ENCODE measurements around the gene ABRAXAS1.

Gene ABRAXAS1

GRCh38 chr4:83490876-83491450, 6.1 kb upstream of the ABRAXAS1 start:
- Mint-ChIP-seq H3K4me1 (ENCODE audit: low read depth in 2 of 2) (no peaks in the 10 kb centered on the region), H3K4me3 (no peak overlapping the region), H3K27me3 (no peaks in the 10 kb centered on the region), H3K9me3 (no peaks in the 10 kb centered on the region), H3K36me3 (ENCODE audit: insufficient read depth) (no peaks in the 10 kb centered on the region), H3K27ac (no peak overlapping the region)
- ATAC-seq (replicated peaks) (peak; percentile 71), DNase-seq (peak in 1 of 3 experiments; percentile 21)

GRCh38 chr4:83489711-83490326, 4.9 kb upstream of the ABRAXAS1 start:
- Mint-ChIP-seq H3K4me3 (no peak overlapping the region), H3K9me3 (no peaks in the 10 kb centered on the region), H3K27me3 (no peaks in the 10 kb centered on the region), H3K4me1 (ENCODE audit: low read depth in 2 of 2) (peaks cover 2 to 6% of the 10 kb centered on the region in 2 donors), H3K36me3 (ENCODE audit: insufficient read depth) (no peaks in the 10 kb centered on the region), H3K27ac (no peak overlapping the region)
- no peak for ATAC-seq (replicated peaks)
- DNase-seq, result no peak

- Mint-ChIP-seq H3K4me3 (no peak overlapping the region), H3K9me3 (no peaks in the 10 kb centered on the region), H3K27ac (peak overlapping the region in 1 of 2 donors; percentile 45), H3K4me1 (ENCODE audit: low read depth in 2 of 2) (peaks cover 12 to 18% of the 10 kb centered on the region in 2 donors), H3K27me3 (no peaks in the 10 kb centered on the region), H3K36me3 (ENCODE audit: insufficient read depth) (peaks cover 4% of the 10 kb centered on the region)
- ATAC-seq (replicated peaks) (no peak), DNase-seq (no peak)
Observed at GRCh38 chr4:83486457-83487129, 1.7 kb upstream of the ABRAXAS1 start.

GRCh38 chr4:83473966-83474365, 10.9 kb downstream of the ABRAXAS1 start:
- Mint-ChIP-seq H3K27ac (peak overlapping the region; percentile 10 to 89), H3K4me1 (ENCODE audit: low read depth in 2 of 2) (peaks cover 5% of the 10 kb centered on the region in 2 donors), H3K4me3 (no peak overlapping the region), H3K9me3 (no peaks in the 10 kb centered on the region), H3K27me3 (no peaks in the 10 kb centered on the region), H3K36me3 (ENCODE audit: insufficient read depth) (peaks cover 40% of the 10 kb centered on the region)
- no peak for DNase-seq
- ATAC-seq (replicated peaks), result no peak

GRCh38 chr4:83473423-83473822, 11.5 kb downstream of the ABRAXAS1 start:
- no peak for ATAC-seq (replicated peaks)
- peak overlapping the region in 1 of 2 donors; percentile 28 for H3K27ac Mint-ChIP-seq
- peaks cover 5% of the 10 kb centered on the region in 2 donors for H3K4me1 Mint-ChIP-seq (ENCODE audit: low read depth in 2 of 2)
- H3K9me3 Mint-ChIP-seq, result no peaks in the 10 kb centered on the region
- H3K36me3 Mint-ChIP-seq (ENCODE audit: insufficient read depth), result peaks cover 40% of the 10 kb centered on the region
- no peak for DNase-seq
- no peak overlapping the region for H3K4me3 Mint-ChIP-seq
- no peaks in the 10 kb centered on the region for H3K27me3 Mint-ChIP-seq

- peaks cover 19 to 32% of the 10 kb centered on the region in 2 donors for H3K4me1 Mint-ChIP-seq (ENCODE audit: low read depth in 2 of 2)
Observed at GRCh38 chr4:83456184-83456501, 28.8 kb downstream of the ABRAXAS1 start.

GRCh38 chr4:83455281-83456183, 29.4 kb downstream of the ABRAXAS1 start, which contains the start of the genes HELQ and MRPS18C:
TSS of gene HELQ (minus strand) at chr4:83455823. CDS start at chr4:83455693, 130 bp downstream.
TSS of gene MRPS18C (plus strand) at chr4:83456058. CDS start at chr4:83456078, 20 bp downstream.
- H3K4me3 Mint-ChIP-seq, result peak within 1 kb of the TSS; percentile 99 to 100
- H3K27me3 Mint-ChIP-seq, result no peaks in the 10 kb centered on the region
- peak within 1 kb of the TSS; percentile 100 for H3K27ac Mint-ChIP-seq
- peak; percentile 91 to 94 (median 92) for DNase-seq
- H3K36me3 Mint-ChIP-seq (ENCODE audit: insufficient read depth), result peaks cover 62% of the 10 kb centered on the region
- peaks cover 19 to 32% of the 10 kb centered on the region in 2 donors for H3K4me1 Mint-ChIP-seq (ENCODE audit: low read depth in 2 of 2)
- no peaks in the 10 kb centered on the region for H3K9me3 Mint-ChIP-seq
- ATAC-seq (replicated peaks), result peak; percentile 84

More at GRCh38 chr4:83456184-83456501, 28.8 kb downstream of the ABRAXAS1 start:
- Mint-ChIP-seq H3K27ac (peak overlapping the region; percentile 100), H3K4me3 (peak overlapping the region; percentile 99 to 100), H3K27me3 (no peaks in the 10 kb centered on the region), H3K36me3 (ENCODE audit: insufficient read depth) (peaks cover 67% of the 10 kb centered on the region), H3K9me3 (no peaks in the 10 kb centered on the region)
- ATAC-seq (replicated peaks) (no peak), DNase-seq (no peak)

GRCh38 chr4:83454686-83455085, 30.2 kb downstream of the ABRAXAS1 start:
- ATAC-seq (replicated peaks) (no peak), DNase-seq (no peak)
- Mint-ChIP-seq H3K4me3 (peak overlapping the region; percentile 99 to 100), H3K9me3 (no peaks in the 10 kb centered on the region), H3K27ac (peak overlapping the region; percentile 100), H3K27me3 (no peaks in the 10 kb centered on the region), H3K36me3 (ENCODE audit: insufficient read depth) (peaks cover 57% of the 10 kb centered on the region), H3K4me1 (ENCODE audit: low read depth in 2 of 2) (peaks cover 21 to 32% of the 10 kb centered on the region in 2 donors)

- Mint-ChIP-seq H3K27me3 (no peaks in the 10 kb centered on the region), H3K27ac (peak overlapping the region in 1 of 2 donors; percentile 51), H3K4me3 (no peak overlapping the region), H3K9me3 (no peaks in the 10 kb centered on the region), H3K36me3 (ENCODE audit: insufficient read depth) (peaks cover 36% of the 10 kb centered on the region), H3K4me1 (ENCODE audit: low read depth in 2 of 2) (peaks cover 9 to 13% of the 10 kb centered on the region in 2 donors)
- ATAC-seq (replicated peaks) (no peak), DNase-seq (no peak)
Observed at GRCh38 chr4:83449009-83449408, 35.9 kb downstream of the ABRAXAS1 start.

- ATAC-seq (replicated peaks), result no peak
- Mint-ChIP-seq H3K4me1 (ENCODE audit: low read depth in 2 of 2) (peaks cover 0 to 5% of the 10 kb centered on the region in 2 donors), H3K4me3 (no peak overlapping the region), H3K36me3 (ENCODE audit: insufficient read depth) (peaks cover 58% of the 10 kb centered on the region), H3K9me3 (no peaks in the 10 kb centered on the region), H3K27me3 (no peaks in the 10 kb centered on the region), H3K27ac (no peak overlapping the region)
- no peak for DNase-seq
Observed at GRCh38 chr4:83440899-83441298, 44.0 kb downstream of the ABRAXAS1 start.

- Mint-ChIP-seq H3K36me3 (ENCODE audit: insufficient read depth) (peaks cover 61% of the 10 kb centered on the region), H3K4me3 (no peak overlapping the region), H3K4me1 (ENCODE audit: low read depth in 2 of 2) (peaks cover 0 to 5% of the 10 kb centered on the region in 2 donors), H3K27ac (no peak overlapping the region), H3K9me3 (no peaks in the 10 kb centered on the region), H3K27me3 (no peaks in the 10 kb centered on the region)
- ATAC-seq (replicated peaks) (no peak), DNase-seq (no peak)
Observed at GRCh38 chr4:83440148-83440814, 44.6 kb downstream of the ABRAXAS1 start.

- Mint-ChIP-seq H3K36me3 (ENCODE audit: insufficient read depth) (peaks cover 64% of the 10 kb centered on the region), H3K4me1 (ENCODE audit: low read depth in 2 of 2) (no peaks in the 10 kb centered on the region), H3K9me3 (no peaks in the 10 kb centered on the region), H3K4me3 (no peak overlapping the region), H3K27me3 (no peaks in the 10 kb centered on the region), H3K27ac (peak overlapping the region in 1 of 2 donors; percentile 46)
- DNase-seq (no peak), ATAC-seq (replicated peaks) (no peak)
Observed at GRCh38 chr4:83438719-83439118, 46.2 kb downstream of the ABRAXAS1 start.
